Activated CD4-positive, CD25-positive, alpha-beta regulatory T cell treated with anti-CD3 and anti-CD28 coated beads, Interleukin-2, amount 50 U/mL, for 72 hours (primary cell): ENCODE data around the gene ST3GAL3.

Source experiments
- DNase-seq: peaks from one replicate; pipeline ENCODE4 v3.0.0; 2021

ST3GAL3 gene

GRCh38 chr1:43856188-43856587 lies 148.9 kb downstream of the ST3GAL3 start:
- no peak for DNase-seq

- DNase-seq, result no peak
Observed at GRCh38 chr1:43857163-43857562, 149.8 kb downstream of the ST3GAL3 start.

GRCh38 chr1:43858324-43858723 lies 151.0 kb downstream of the ST3GAL3 start:
- DNase-seq, result no peak

- DNase-seq, result no peak
Observed at GRCh38 chr1:43861337-43861736, 154.0 kb downstream of the ST3GAL3 start.

GRCh38 chr1:43861988-43862735 lies 154.8 kb downstream of the ST3GAL3 start:
- no peak for DNase-seq

- no peak for DNase-seq
Observed at GRCh38 chr1:43864111-43865045, 157.0 kb downstream of the ST3GAL3 start.

- DNase-seq, result no peak
Observed at GRCh38 chr1:43866201-43866600, 158.9 kb downstream of the ST3GAL3 start.

GRCh38 chr1:43867976-43868740 lies 160.8 kb downstream of the ST3GAL3 start:
- no peak for DNase-seq

GRCh38 chr1:43868741-43869067 lies 161.4 kb downstream of the ST3GAL3 start:
- no peak for DNase-seq

GRCh38 chr1:43870306-43870705 lies 163.0 kb downstream of the ST3GAL3 start:
- no peak for DNase-seq

GRCh38 chr1:43871181-43871910 lies 164.0 kb downstream of the ST3GAL3 start:
- no peak for DNase-seq

- DNase-seq, result no peak
Observed at GRCh38 chr1:43872280-43872679, 164.9 kb downstream of the ST3GAL3 start.

- no peak for DNase-seq
Observed at GRCh38 chr1:43873851-43874250, 166.5 kb downstream of the ST3GAL3 start.

GRCh38 chr1:43874716-43875115 lies 167.4 kb downstream of the ST3GAL3 start:
- DNase-seq, result no peak

GRCh38 chr1:43875331-43875730 lies 168.0 kb downstream of the ST3GAL3 start:
- DNase-seq, result no peak

- no peak for DNase-seq
Observed at GRCh38 chr1:43877101-43877500, 169.8 kb downstream of the ST3GAL3 start.

GRCh38 chr1:43878440-43878839 lies 171.1 kb downstream of the ST3GAL3 start:
- no peak for DNase-seq

- DNase-seq, result no peak
Observed at GRCh38 chr1:43878854-43879253, 171.5 kb downstream of the ST3GAL3 start.

GRCh38 chr1:43879414-43879813 lies 172.1 kb downstream of the ST3GAL3 start:
- DNase-seq, result no peak

- no peak for DNase-seq
Observed at GRCh38 chr1:43879996-43880395, 172.7 kb downstream of the ST3GAL3 start.

GRCh38 chr1:43880604-43881003 lies 173.3 kb downstream of the ST3GAL3 start:
- no peak for DNase-seq

GRCh38 chr1:43881415-43881814 lies 174.1 kb downstream of the ST3GAL3 start:
- DNase-seq, result no peak

- no peak for DNase-seq
Observed at GRCh38 chr1:43882763-43883162, 175.4 kb downstream of the ST3GAL3 start.
